ENCODE data around the gene PSMA5. TPM values are rescaled to one million over a fixed set of nuclear protein-coding genes. Genes with fewer than 3 reads are reported as not detected.

PSMA5 gene
- total and polyA plus RNA-seq, 2 of the 13 experiments (the other 11 are each of a cell fraction or from before 2014, with no cell fraction given), result 140 to 169 TPM

DNA sequence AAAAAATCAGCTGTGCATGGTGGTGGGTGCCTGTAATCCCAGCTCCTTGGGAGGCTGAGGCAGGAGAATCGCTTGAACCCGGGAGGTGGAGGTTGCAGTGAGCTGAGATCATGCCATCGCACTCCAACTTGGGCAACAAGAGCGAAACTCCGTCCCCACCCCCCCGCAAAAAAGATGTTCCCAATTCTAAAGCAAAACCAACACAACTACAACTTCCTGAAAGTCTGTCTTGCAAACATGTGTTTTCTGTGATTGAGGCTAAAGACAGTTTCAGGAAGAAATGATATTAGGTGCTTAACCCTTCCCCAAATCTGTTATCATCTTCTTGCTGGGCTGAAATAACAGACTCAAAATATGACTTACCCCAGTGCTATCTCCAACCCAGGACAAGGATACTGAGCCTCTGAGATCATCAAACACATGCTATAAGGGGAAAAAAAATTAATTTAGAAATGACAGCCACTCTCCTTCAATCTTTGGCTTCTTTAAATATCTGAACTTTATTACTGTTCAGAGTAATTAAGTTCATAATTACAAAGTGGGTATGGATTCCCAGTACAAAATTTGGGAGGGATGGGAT is 57.0 kb downstream of the PSMA5 start:
- no peak for TF ChIP-seq EP300 (IDR thresholded peaks at IDR 0.05; ENCODE audit: low read depth in 2 of 2, low read length in 2 of 2)
- no peak for TF ChIP-seq EP300 (CRISPR knock-in tag; IDR thresholded peaks at IDR 0.05; ENCODE audit: borderline replicate concordance)
- TF ChIP-seq ZBTB4 (CRISPR knock-in tag; IDR thresholded peaks at IDR 0.05; ENCODE audit: borderline replicate concordance), result no peak
- in situ Hi-C loops (cut with HindIII; ENCODE audit: extremely low pct_ligation_motif_present, low pct_unique_long_range_greater_than_20kb), result no loop called here

GRCh38 chr1:109368464-109368863 is 57.8 kb downstream of the PSMA5 start:
- H3K79me2 ChIP-seq (ENCODE audit: insufficient read depth, low read length), result peaks cover 47% of the 10 kb centered on the region
- no peak overlapping the region for H3K4me2 ChIP-seq (ENCODE audit: low read depth, low read length)
- no peak for FAIRE-seq
- ChIA-PET CTCF (ENCODE audit: low intra/inter-chr PET ratio, low total read pairs) (no interaction called here), POLR2A (no interaction called here)
- no peak for DNase-seq (ENCODE audit: low spot score)
- 100% methylated on average over 1 of the region's 1 CpG for WGBS (ENCODE audit: low lambda C conversion rate)
- H3K4me3 ChIP-seq (replicated peaks in 1 of 3; ENCODE audit: insufficient read depth in 1 of 3, low read depth in 2 of 3, low read length in 3 of 3), result no peak overlapping the region
- H3K9me3 ChIP-seq (ENCODE audit: low read length), result no peaks in the 10 kb centered on the region
- no peak overlapping the region for H2AFZ ChIP-seq (ENCODE audit: low read length)
- H4K20me1 ChIP-seq (ENCODE audit: insufficient read depth, low read length), result 0 out of 2 replicates have a peak, but pooled peaks cover 3% of the 10 kb centered on the region
- in situ Hi-C loops (cut with HindIII; ENCODE audit: extremely low pct_ligation_motif_present, low pct_unique_long_range_greater_than_20kb) (no loop called here), intact Hi-C loops (cut with micrococcal nuclease; ENCODE audit: unreplicated experiment) (no loop called here)
- no peak for ATAC-seq
- H3K36me3 ChIP-seq (replicated peaks in 1 of 2; ENCODE audit: control insufficient read depth in 1 of 2, insufficient read depth in 2 of 2, low read length in 2 of 2), result peaks cover 14 to 48% of the 10 kb centered on the region in 2 experiments
- H3K27ac ChIP-seq (ENCODE audit: extremely low read length, insufficient read depth, low read length), result no peak overlapping the region
- no peak overlapping the region for H3K9ac ChIP-seq (ENCODE audit: insufficient read depth, low read depth, low read length)
- no TSS peak for BruUV-seq (replicated peaks)
- no peaks in the 10 kb centered on the region for H3K27me3 ChIP-seq (ENCODE audit: control insufficient read depth in 1 of 2, insufficient read depth in 2 of 2, low read length in 2 of 2)
- H3K4me1 ChIP-seq (ENCODE audit: insufficient read depth, low read length), result peaks cover 57% of the 10 kb centered on the region
- TF ChIP-seq SIX4 (CRISPR knock-in tag; IDR thresholded peaks at IDR 0.05) (no peak), CENPT (CRISPR knock-in tag; IDR thresholded peaks at IDR 0.05; ENCODE audit: low read depth) (no peak), HNRNPLL (IDR thresholded peaks at IDR 0.05; ENCODE audit: low read depth, low read length, poor library complexity, severe bottlenecking) (no peak), ZNF44 (CRISPR knock-in tag; IDR thresholded peaks at IDR 0.05) (no peak), ZNF232 (CRISPR knock-in tag; IDR thresholded peaks at IDR 0.05; ENCODE audit: borderline replicate concordance) (no peak), ZNF792 (CRISPR knock-in tag; IDR thresholded peaks at IDR 0.05) (no peak), ZFY (CRISPR knock-in tag; IDR thresholded peaks at IDR 0.05) (no peak), ZNF296 (CRISPR knock-in tag; conservative IDR thresholded peaks at IDR 0.05) (no peak), TGIF2 (CRISPR knock-in tag; IDR thresholded peaks at IDR 0.05) (no peak), ZNF619 (CRISPR knock-in tag; IDR thresholded peaks at IDR 0.05) (no peak)
- TF ChIP-seq, protein P1, sequence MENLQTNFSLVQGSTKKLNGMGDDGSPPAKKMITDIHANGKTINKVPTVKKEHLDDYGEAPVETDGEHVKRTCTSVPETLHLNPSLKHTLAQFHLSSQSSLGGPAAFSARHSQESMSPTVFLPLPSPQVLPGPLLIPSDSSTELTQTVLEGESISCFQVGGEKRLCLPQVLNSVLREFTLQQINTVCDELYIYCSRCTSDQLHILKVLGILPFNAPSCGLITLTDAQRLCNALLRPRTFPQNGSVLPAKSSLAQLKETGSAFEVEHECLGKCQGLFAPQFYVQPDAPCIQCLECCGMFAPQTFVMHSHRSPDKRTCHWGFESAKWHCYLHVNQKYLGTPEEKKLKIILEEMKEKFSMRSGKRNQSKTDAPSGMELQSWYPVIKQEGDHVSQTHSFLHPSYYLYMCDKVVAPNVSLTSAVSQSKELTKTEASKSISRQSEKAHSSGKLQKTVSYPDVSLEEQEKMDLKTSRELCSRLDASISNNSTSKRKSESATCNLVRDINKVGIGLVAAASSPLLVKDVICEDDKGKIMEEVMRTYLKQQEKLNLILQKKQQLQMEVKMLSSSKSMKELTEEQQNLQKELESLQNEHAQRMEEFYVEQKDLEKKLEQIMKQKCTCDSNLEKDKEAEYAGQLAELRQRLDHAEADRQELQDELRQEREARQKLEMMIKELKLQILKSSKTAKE (CRISPR knock-in tag; IDR thresholded peaks at IDR 0.05; ENCODE audit: borderline replicate concordance), result no peak

More for the DNA sequence above, 57.0 kb downstream of the PSMA5 start:
- WGBS (ENCODE audit: low lambda C conversion rate), result 95% methylated on average over 6 of the region's 6 CpGs
- no peaks in the 10 kb centered on the region for H3K9me3 ChIP-seq (ENCODE audit: low read length)
- H3K4me3 ChIP-seq (replicated peaks in 1 of 3; ENCODE audit: insufficient read depth in 1 of 3, low read depth in 2 of 3, low read length in 3 of 3), result no peak overlapping the region
- FAIRE-seq, result no peak
- DNase-seq (ENCODE audit: low spot score), result no peak
- H3K27me3 ChIP-seq (ENCODE audit: control insufficient read depth in 1 of 2, insufficient read depth in 2 of 2, low read length in 2 of 2), result no peaks in the 10 kb centered on the region
- no TSS peak for BruUV-seq (replicated peaks)
- intact Hi-C loops (cut with micrococcal nuclease; ENCODE audit: unreplicated experiment), result no loop called here
- H2AFZ ChIP-seq (ENCODE audit: low read length), result no peak overlapping the region
- H3K4me1 ChIP-seq (ENCODE audit: insufficient read depth, low read length), result peaks cover 65% of the 10 kb centered on the region
- peaks cover 14 to 42% of the 10 kb centered on the region in 2 experiments for H3K36me3 ChIP-seq (replicated peaks in 1 of 2; ENCODE audit: control insufficient read depth in 1 of 2, insufficient read depth in 2 of 2, low read length in 2 of 2)
- peaks cover 54% of the 10 kb centered on the region for H3K79me2 ChIP-seq (ENCODE audit: insufficient read depth, low read length)
- POLR2A ChIA-PET, result no interaction called here
- no peak overlapping the region for H3K4me2 ChIP-seq (ENCODE audit: low read depth, low read length)
- H3K27ac ChIP-seq (ENCODE audit: extremely low read length, insufficient read depth, low read length), result no peak overlapping the region
- H3K9ac ChIP-seq (ENCODE audit: insufficient read depth, low read depth, low read length), result no peak overlapping the region
- CTCF ChIA-PET (ENCODE audit: low intra/inter-chr PET ratio, low total read pairs), result no interaction called here
- ATAC-seq, result no peak
- 0 out of 2 replicates have a peak, but pooled peaks cover 3% of the 10 kb centered on the region for H4K20me1 ChIP-seq (ENCODE audit: insufficient read depth, low read length)
